Fibroblast of lung (primary cell): ENCODE measurements around the gene INO80C. TPM values are rescaled to one million over a fixed set of nuclear protein-coding genes. Genes with fewer than 3 reads are reported as not detected.
"Not testable (repeated sequence)": the region's sequence is repeated elsewhere in the genome, so short reads cannot be mapped to it uniquely, and the experiment has no call there.

Experiments
- DNase-seq, 2 donors: peaks; one replicate each; pipeline versions ENCODE4 v3.0.0 to v3.0.0-alpha.2; 2010; ENCODE audit warnings: low read depth in 2 of 2
- H2AFZ ChIP-seq: 2 replicates; pipeline ENCODE4 v1.5.1; 2012; ENCODE audit warnings: low read length, control low read depth, inconsistent platforms
- H3K27ac ChIP-seq: 2 replicates; pipeline ENCODE4 v1.5.1; 2011; ENCODE audit warnings: low read length, control low read depth; ENCODE audit not compliant: insufficient read depth
- H3K27me3 ChIP-seq: 2 replicates; pipeline ENCODE4 v1.5.1; 2011; ENCODE audit warnings: mild to moderate bottlenecking, low read length; ENCODE audit not compliant: control insufficient read depth, insufficient read depth
- H3K36me3 ChIP-seq: 2 replicates; pipeline ENCODE4 v1.5.1; 2011; ENCODE audit warnings: low read length; ENCODE audit not compliant: control insufficient read depth, insufficient read depth
- H3K4me1 ChIP-seq: 2 replicates; pipeline ENCODE4 v1.5.1; 2011; ENCODE audit warnings: low read length; ENCODE audit not compliant: control insufficient read depth, insufficient read depth; ENCODE audit errors: extremely low read depth
- H3K4me2 ChIP-seq: 2 replicates; pipeline ENCODE4 v1.5.1; 2011; ENCODE audit warnings: low read length, control low read depth; ENCODE audit not compliant: insufficient read depth; ENCODE audit errors: extremely low read depth
- H3K4me3 ChIP-seq, 4 experiments: fragments of 200-600 bp in 1 of 4; sonication (generic) in 1 of 4; replicated peaks in 1 of 4; 2 replicates each; pipeline ENCODE4 v1.5.1; 2011 to 2016; ENCODE audit warnings: low read length in 4 of 4, low read depth in 3 of 4, mild to moderate bottlenecking in 3 of 4, control low read depth in 2 of 4, inconsistent platforms in 1 of 4, mixed read lengths in 1 of 4; ENCODE audit not compliant: insufficient read depth in 1 of 4; ENCODE audit errors: control extremely low read depth in 1 of 4
- H3K79me2 ChIP-seq: 2 replicates; pipeline ENCODE4 v1.5.1; 2012; ENCODE audit warnings: mild to moderate bottlenecking, low read length, inconsistent platforms; ENCODE audit not compliant: control insufficient read depth, insufficient read depth
- H3K9ac ChIP-seq: 2 replicates; pipeline ENCODE4 v1.5.1; 2011; ENCODE audit warnings: mild to moderate bottlenecking, low read length, control low read depth; ENCODE audit not compliant: insufficient read depth
- H3K9me3 ChIP-seq: 2 replicates; pipeline ENCODE4 v1.5.1; 2012; ENCODE audit warnings: low read depth, low read length; ENCODE audit not compliant: control insufficient read depth, insufficient read depth
- H4K20me1 ChIP-seq: 2 replicates; pipeline ENCODE4 v1.5.1; 2011; ENCODE audit warnings: low read length; ENCODE audit not compliant: control insufficient read depth, insufficient read depth; ENCODE audit errors: extremely low read depth
- EZH2 ChIP-seq: IDR thresholded peaks from 2 replicates; pipeline ENCODE4 v1.5.1; 2012; ENCODE audit warnings: low read length, control low read depth, mild to moderate bottlenecking; ENCODE audit errors: missing control alignments
- polyA plus RNA-seq, 2 donors: library from polyadenylated mRNA; depleted of rRNA in 1 of 2; stranded (reverse) in 1 of 2; unstranded in 1 of 2; fragments of >200 nt; gene quantifications; 2 replicates each; pipeline ENCODE4 v1.2.1, GENCODE V29; 2011 to 2012; ENCODE audit warnings: missing spikeins in 1 of 2
- total RNA-seq: library from RNA; depleted of rRNA; stranded (reverse); fragments of >200 nt; gene quantifications from 2 replicates; pipeline ENCODE4 v1.2.1, GENCODE V29; 2014
- TF ChIP-seq, protein P1 (sequence below), 2 donors: IDR thresholded peaks in 1 of 2; conservative IDR thresholded peaks in 1 of 2; 1 replicate in 1 of 2; 2 replicates in 1 of 2; pipeline ENCODE4 v1.5.1; 2011 to 2012; ENCODE audit warnings: low read length in 2 of 2, control low read depth in 1 of 2, inconsistent platforms in 1 of 2, low read depth in 1 of 2, mild to moderate bottlenecking in 1 of 2

INO80C gene
- total and polyA plus RNA-seq, 2 donors (not counting 1 experiment from before 2014, with no cell fraction given): 3.1 to 9.4 TPM

DNA sequence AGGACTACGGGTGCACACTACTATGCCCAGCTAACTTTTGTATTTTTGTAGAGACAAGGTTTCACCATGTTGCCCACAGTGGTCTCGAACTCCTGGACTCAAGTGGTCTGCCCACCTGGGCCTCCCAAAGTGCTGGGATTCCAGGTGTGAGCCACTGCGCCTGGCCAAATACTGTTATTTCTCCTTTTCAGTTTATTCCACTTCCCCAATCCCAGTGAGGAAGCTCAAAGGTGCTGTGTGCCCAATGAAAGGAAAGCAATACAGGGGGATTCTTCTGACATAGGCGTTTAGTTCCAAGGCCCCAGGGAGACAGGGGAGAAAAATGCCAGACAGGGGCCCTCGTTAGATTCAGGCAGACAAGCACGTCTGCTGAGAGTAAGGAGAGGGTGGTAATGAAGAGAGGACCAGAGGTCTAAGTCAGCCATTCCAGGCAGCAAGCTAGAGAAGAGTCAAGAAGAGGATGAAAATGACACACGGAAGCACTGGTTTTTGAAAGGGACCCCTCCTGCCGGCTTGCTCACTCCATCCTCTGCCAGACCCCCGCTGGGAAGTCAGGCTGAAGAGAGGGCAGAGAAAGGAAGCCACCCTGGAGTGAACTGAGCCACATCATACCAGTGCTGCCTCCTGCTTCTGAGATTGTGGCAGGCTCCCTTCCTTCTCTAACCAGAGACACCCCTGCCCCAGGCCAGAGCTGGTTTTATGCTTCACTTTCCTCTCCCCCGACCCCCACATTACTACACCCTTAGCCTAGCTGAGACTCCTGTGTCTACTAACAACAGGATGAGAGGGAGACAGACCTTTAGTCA lies 6.7 kb downstream of the INO80C start:
- Histone ChIP-seq H4K20me1 (no peaks in the 10 kb centered on the region), H3K9ac (no peak overlapping the region), H3K36me3 (no peaks in the 10 kb centered on the region), H3K4me2 (no peak overlapping the region), H3K9me3 (no peaks in the 10 kb centered on the region), H3K4me1 (peaks cover 2% of the 10 kb centered on the region), H3K79me2 (peaks cover 3% of the 10 kb centered on the region), H3K27ac (no peak overlapping the region), H2AFZ (no peak overlapping the region), H3K27me3 (no peaks in the 10 kb centered on the region), H3K4me3 (no peak overlapping the region)
- no peak for DNase-seq
- TF ChIP-seq, protein P1, sequence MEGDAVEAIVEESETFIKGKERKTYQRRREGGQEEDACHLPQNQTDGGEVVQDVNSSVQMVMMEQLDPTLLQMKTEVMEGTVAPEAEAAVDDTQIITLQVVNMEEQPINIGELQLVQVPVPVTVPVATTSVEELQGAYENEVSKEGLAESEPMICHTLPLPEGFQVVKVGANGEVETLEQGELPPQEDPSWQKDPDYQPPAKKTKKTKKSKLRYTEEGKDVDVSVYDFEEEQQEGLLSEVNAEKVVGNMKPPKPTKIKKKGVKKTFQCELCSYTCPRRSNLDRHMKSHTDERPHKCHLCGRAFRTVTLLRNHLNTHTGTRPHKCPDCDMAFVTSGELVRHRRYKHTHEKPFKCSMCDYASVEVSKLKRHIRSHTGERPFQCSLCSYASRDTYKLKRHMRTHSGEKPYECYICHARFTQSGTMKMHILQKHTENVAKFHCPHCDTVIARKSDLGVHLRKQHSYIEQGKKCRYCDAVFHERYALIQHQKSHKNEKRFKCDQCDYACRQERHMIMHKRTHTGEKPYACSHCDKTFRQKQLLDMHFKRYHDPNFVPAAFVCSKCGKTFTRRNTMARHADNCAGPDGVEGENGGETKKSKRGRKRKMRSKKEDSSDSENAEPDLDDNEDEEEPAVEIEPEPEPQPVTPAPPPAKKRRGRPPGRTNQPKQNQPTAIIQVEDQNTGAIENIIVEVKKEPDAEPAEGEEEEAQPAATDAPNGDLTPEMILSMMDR (conservative IDR thresholded peaks at IDR 0.05 in 1 of 2, IDR thresholded peaks at IDR 0.05 in 1 of 2; ENCODE audit: low read depth in 1 of 2, low read length in 2 of 2): no peak
- no peak for TF ChIP-seq EZH2

DNA sequence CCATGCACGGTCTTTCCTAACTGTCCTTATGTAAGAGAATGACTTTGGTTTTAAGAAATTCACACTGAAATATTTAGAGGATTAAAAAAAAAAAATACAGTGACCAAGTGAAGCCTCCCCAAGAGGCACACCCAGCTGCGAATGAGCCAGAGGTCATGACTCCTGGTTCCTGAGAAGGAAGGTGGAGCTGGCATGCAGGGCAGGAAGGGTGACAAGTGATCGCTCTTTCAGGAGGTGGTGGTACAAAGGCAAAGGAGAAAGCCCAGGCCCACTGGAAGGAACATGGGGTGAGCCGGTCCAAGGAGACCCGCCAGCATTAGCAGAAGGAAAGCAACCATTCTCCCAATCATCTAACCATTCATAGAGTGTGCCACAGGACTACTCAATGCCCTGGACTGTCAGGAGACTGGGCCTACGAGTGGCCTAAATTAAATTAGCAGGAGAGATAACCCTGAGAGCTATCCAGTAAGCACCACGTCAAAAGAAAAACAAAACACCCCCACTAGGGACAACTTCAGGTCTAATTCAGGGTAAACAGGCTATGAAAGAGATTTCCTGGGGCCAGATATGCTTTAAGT lies 7.8 kb downstream of the INO80C start:
- H3K79me2 ChIP-seq: no peaks in the 10 kb centered on the region

DNA sequence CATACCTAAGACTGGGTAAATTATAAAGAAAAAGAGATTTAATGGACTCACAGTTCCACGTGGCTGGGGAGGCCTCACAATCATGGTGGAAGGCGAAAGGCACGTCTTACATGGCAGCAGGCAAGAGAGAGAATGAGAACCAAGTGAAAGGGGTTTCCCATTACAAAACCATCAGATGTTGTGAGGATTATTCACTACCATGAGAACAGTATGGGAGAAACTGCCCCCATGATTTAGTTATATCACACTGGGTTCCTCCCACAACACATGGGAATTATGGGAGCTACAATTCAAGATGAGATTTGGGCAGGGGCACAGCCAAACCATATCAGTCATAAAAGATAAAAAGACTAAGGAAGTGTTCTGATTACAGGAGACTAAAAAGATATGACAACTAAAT lies 8.5 kb downstream of the INO80C start:
- H3K79me2 ChIP-seq, H3K9me3 ChIP-seq: not testable (repeated sequence)

More for the DNA sequence above, 7.8 kb downstream of the INO80C start:
- no peak for DNase-seq
- no peak overlapping the region for H2AFZ ChIP-seq
- no peak overlapping the region for H3K4me2 ChIP-seq
- H4K20me1 ChIP-seq: no peaks in the 10 kb centered on the region
- H3K4me3 ChIP-seq: no peak overlapping the region
- H3K9me3 ChIP-seq: no peaks in the 10 kb centered on the region
- no peaks in the 10 kb centered on the region for H3K4me1 ChIP-seq
- no peak overlapping the region for H3K9ac ChIP-seq
- H3K27me3 ChIP-seq: no peaks in the 10 kb centered on the region
- TF ChIP-seq EZH2: no peak
- TF ChIP-seq, protein P1 (conservative IDR thresholded peaks at IDR 0.05 in 1 of 2, IDR thresholded peaks at IDR 0.05 in 1 of 2; ENCODE audit: low read depth in 1 of 2, low read length in 2 of 2): no peak
- H3K36me3 ChIP-seq: no peaks in the 10 kb centered on the region
- H3K27ac ChIP-seq: no peak overlapping the region

DNA sequence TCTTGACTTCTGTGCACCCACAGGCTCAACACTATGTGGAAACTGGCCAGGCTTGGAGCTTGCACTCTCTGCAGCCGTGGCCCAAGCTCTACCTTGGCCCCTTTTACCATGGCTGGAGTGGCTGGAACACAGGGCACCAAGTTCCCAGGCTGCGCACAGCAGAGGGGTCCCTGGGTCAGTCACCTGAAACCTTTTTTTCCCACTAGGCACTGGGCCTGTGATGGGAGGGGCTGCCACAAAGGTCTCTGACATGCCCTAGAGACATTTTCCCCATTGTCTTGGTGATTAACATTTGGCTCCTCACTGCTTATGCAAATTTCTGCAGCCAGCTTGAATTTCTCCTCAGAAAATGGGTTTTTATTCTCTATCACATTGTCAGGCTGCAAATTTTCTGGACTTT lies 9.4 kb downstream of the INO80C start:
- not testable (repeated sequence) for H4K20me1 ChIP-seq, H3K4me1 ChIP-seq, H3K36me3 ChIP-seq

More for the DNA sequence above, 8.5 kb downstream of the INO80C start:
- H4K20me1 ChIP-seq, H3K27me3 ChIP-seq, H3K36me3 ChIP-seq, H3K4me3 ChIP-seq, H3K9ac ChIP-seq, H3K4me1 ChIP-seq, H3K27ac ChIP-seq, H3K4me2 ChIP-seq, H2AFZ ChIP-seq, DNase-seq: not testable (repeated sequence)

DNA sequence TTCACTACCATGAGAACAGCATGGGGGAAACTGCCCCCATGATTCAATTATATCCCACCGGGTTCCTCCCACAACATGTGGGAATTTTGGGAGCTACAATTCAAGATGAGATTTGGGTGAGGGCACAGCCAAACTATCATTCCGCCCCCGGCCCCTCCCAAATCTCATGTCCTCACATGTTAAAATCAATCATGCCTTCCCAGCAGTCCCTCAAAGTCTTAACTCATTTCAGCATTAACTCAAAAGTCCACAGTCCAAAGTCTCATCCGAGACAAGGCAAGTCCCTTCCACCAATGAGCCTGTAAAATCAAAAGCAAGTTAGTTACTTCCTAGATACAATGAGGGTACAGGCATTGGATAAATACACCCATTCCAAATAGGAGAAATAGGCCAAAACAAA lies 10.2 kb downstream of the INO80C start:
- H3K4me2 ChIP-seq, H3K9ac ChIP-seq, H3K4me1 ChIP-seq, H3K27me3 ChIP-seq, H3K4me3 ChIP-seq, H3K27ac ChIP-seq, DNase-seq, H3K36me3 ChIP-seq, H3K9me3 ChIP-seq, H3K79me2 ChIP-seq, H2AFZ ChIP-seq, H4K20me1 ChIP-seq: not testable (repeated sequence)

More for the DNA sequence above, 9.4 kb downstream of the INO80C start:
- H3K9ac ChIP-seq, H3K79me2 ChIP-seq, H2AFZ ChIP-seq, DNase-seq, H3K27me3 ChIP-seq, H3K27ac ChIP-seq, H3K4me2 ChIP-seq, H3K9me3 ChIP-seq, H3K4me3 ChIP-seq: not testable (repeated sequence)
